KG1 (cell line): ENCODE results near the gene GAR1.
"Not testable (repeated sequence)": the region's sequence is repeated elsewhere in the genome, so short reads cannot be mapped to it uniquely, and the experiment has no call there.

Experiments
- DNase-seq: peaks from one replicate; lab custom pipeline; 2025; lab: John Stamatoyannopoulos, UW

Gene GAR1

GRCh38 chr4:109846395-109847098 lies 31.0 kb downstream of the GAR1 start:
- no peak for DNase-seq

GRCh38 chr4:109847896-109848442 lies 32.4 kb downstream of the GAR1 start, which contains the start of gene LRIT3:
LRIT3 (plus strand) TSS chr4:109848107; CDS start chr4:109848202, 95 bp downstream.
- DNase-seq = no peak

- DNase-seq = no peak
Observed at GRCh38 chr4:109848501-109848900, 32.9 kb downstream of the GAR1 start.

GRCh38 chr4:109850601-109851000 lies 35.0 kb downstream of the GAR1 start:
- DNase-seq = no peak

- not testable (repeated sequence) for DNase-seq
Observed at GRCh38 chr4:109859426-109860300, 44.1 kb downstream of the GAR1 start.

- DNase-seq = no peak
Observed at GRCh38 chr4:109861271-109861670, 45.7 kb downstream of the GAR1 start.

GRCh38 chr4:109861916-109862511 lies 46.5 kb downstream of the GAR1 start:
- DNase-seq = no peak

- no peak for DNase-seq
Observed at GRCh38 chr4:109864134-109864533, 48.6 kb downstream of the GAR1 start.

- no peak for DNase-seq
Observed at GRCh38 chr4:109870061-109870460, 54.5 kb downstream of the GAR1 start.

GRCh38 chr4:109872065-109872464 lies 56.5 kb downstream of the GAR1 start:
- DNase-seq = no peak

- no peak for DNase-seq
Observed at GRCh38 chr4:109872950-109873656, 57.5 kb downstream of the GAR1 start.

- no peak for DNase-seq
Observed at GRCh38 chr4:109873791-109874514, 58.4 kb downstream of the GAR1 start.
